GM18519 (cell line): ENCODE measurements around the gene DENND1A.

Source experiments
- ATAC-seq: cut with Tn5 transposase; IDR thresholded peaks from one replicate; pipeline ENCODE4 v1.9.1; 2021; ENCODE audit warnings: mild to moderate bottlenecking, moderate library complexity; ENCODE audit not compliant: unreplicated experiment, low FRiP score

The DENND1A gene

GRCh38 chr9:123387686-123388085, 542.2 kb downstream of the DENND1A start:
- ATAC-seq = no peak

- ATAC-seq = no peak
Measured at GRCh38 chr9:123383512-123384170, 546.3 kb downstream of the DENND1A start.

GRCh38 chr9:123382653-123383511, 547.0 kb downstream of the DENND1A start:
- ATAC-seq = no peak

DNA sequence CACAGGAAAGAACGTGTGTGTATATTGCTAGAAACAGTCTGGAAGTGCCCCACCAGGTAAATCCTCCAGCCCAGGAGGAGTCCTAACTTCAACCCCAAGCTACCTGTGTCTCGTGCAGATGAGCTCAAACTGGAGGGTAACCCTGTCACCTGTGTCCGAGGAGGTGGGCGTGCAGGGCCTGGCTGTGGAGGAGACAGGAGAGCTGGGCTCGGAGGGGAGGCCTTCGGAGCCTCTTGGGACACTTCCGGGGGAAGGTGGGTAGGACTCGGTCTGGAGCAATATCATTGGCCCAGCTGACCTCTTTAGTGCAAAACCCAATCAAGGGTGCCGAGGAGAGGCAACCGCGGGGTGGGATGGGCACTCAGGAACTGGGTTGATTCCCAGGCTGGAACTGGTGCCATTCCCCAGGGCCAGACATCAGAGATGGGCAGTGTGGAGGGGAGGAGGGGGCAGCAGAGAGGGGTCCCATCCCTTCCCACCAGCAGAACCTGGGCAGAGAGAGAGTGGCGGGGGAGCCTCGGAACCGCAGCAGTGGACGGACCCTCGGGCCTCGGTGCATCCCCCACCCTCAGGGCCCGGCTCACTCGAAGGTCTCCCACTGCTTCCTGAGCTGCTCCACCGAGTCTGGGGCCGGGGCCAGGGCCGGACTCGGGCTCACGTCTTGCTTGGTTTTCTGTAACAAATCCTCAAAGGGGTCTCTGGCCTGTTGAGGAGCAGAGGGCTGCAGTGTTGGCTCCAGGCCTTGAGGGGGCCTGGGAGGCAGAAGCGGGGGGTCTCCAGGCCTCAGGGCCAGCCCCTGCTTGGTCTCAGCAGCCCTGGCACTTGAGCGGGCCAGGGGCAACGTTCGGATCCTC, 548.8 kb downstream of the DENND1A start:
- ATAC-seq = no peak

GRCh38 chr9:123378956-123379660, 550.8 kb downstream of the DENND1A start:
- no peak for ATAC-seq

- ATAC-seq = no peak
Measured at GRCh38 chr9:123378025-123378424, 551.9 kb downstream of the DENND1A start.

- ATAC-seq = no peak
Measured at GRCh38 chr9:123377211-123377971, 552.5 kb downstream of the DENND1A start.

- no peak for ATAC-seq
Measured at GRCh38 chr9:123376218-123377071, 553.5 kb downstream of the DENND1A start.

GRCh38 chr9:123375469-123376132, 554.3 kb downstream of the DENND1A start:
- ATAC-seq = no peak

DNA sequence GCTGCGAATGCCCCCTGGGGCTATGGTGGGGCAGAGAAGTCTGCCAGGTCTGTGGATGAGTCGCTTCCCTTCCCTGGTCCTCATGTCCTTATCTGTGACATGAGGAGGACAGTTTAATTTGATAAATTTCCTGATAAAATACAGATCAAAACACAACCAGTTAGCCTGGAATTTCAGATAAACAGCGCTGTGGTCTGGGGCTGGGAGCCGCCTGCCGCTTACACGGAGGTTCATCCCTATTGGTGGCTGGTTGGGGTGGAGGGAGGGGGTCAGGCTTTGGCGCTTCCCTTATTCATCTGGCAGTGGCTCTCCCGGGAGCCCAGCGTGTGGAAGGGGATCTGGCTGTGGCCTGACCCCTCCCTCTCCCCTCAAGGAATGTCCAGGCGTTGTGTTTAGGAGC, 556.0 kb downstream of the DENND1A start:
- ATAC-seq = no peak

DNA sequence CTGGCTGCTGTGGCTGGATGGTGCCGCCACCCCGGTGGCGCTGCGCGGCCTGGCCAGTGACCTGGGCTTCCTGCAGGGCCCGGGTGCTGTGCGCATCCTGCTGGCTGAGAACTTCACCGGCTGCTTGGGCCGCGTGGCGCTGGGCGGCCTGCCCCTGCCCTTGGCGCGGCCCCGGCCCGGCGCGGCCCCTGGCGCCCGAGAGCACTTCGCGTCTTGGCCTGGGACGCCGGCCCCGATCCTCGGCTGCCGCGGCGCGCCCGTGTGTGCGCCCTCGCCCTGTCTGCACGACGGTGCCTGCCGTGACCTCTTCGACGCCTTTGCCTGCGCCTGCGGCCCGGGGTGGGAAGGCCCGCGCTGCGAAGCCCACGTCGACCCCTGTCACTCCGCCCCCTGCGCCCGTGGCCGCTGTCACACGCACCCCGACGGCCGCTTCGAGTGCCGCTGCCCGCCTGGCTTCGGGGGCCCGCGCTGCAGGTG, 556.4 kb downstream of the DENND1A start:
- ATAC-seq = no peak

DNA sequence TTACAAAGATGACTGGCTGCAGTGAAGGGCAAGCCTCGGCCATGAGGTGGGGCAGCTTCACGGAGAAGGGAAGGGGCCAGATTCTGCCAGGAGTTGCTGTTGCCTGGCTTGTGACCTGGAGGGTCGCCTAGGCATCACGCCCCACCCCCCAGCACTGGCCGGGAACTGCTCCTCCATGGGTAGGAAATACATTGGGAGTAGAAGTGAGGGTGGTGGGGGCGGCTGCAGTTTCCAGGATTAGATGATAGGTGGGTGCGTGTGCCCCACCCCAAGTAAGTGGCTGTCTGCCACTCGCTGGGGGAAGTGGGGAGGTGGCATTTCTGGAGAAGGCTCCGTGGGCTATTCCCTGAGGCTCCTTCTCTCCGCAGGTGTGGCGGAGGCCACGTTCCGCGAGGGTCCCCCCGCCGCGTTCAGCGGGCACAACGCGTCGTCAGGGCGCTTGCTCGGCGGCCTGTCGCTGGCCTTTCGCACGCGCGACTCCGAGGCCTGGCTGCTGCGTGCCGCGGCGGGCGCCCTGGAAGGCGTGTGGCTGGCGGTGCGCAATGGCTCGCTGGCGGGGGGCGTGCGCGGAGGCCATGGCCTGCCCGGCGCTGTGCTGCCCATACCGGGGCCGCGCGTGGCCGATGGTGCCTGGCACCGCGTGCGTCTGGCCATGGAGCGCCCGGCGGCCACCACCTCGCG, 557.0 kb downstream of the DENND1A start:
- ATAC-seq = no peak

- no peak for ATAC-seq
Measured at GRCh38 chr9:123371805-123372590, 557.9 kb downstream of the DENND1A start.

- no peak for ATAC-seq
Measured at GRCh38 chr9:123371228-123371584, 558.7 kb downstream of the DENND1A start.

GRCh38 chr9:123370526-123371227, 559.2 kb downstream of the DENND1A start:
- no peak for ATAC-seq

GRCh38 chr9:123370108-123370507, 559.8 kb downstream of the DENND1A start:
- no peak for ATAC-seq
